COLO668 (cell line): ENCODE data around the gene GAS2L2.

Experiments used
- DNase-seq: peaks from one replicate; lab custom pipeline; 2025; ENCODE audit not compliant: unreplicated experiment; lab: John Stamatoyannopoulos, UW

The GAS2L2 gene

DNA sequence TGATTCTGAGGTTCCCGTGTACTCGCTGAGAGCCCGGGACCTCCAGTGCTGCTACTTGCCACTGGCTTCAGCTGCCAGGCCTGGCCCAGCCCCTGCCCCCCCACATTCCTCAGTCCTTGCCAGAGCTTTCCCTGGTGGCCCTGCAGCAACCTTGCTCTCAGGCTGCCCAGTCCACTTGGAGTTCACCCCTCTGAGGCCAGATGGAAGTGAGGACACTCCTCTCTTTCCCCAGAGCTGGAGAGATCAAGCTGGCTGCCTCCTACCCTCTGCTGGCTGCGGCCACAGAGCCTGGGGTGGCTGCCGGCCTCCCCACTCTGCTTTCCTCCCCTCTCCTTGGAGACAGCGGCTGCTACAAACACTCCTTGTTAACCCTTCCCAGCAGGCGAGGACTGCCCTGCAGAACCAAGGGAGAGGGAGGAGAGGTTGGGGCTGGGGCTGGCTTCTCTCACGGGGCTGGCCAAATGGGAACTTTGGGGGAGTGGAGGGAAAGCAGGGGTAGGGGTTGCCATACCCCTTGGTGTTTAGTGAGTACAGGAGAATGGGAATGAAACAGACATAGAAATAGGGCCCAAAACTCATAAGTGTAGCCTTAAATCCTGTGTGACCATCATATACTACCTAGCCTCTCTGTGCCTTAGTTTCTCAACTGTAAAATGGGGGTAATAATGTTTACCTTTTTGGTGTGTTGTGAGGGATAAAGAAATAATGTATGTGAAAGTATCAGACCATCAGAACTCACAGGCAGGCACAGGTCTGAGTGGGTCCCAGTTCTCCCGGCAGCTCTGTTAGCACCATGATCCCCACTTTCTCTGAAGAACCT, at the start of gene GAS2L2:
Gene GAS2L2, minus strand, starts transcription at position 295 of the 820 bp plus-strand sequence. CDS start 389 bp downstream, outside the sequence.
- DNase-seq: no peak

DNA sequence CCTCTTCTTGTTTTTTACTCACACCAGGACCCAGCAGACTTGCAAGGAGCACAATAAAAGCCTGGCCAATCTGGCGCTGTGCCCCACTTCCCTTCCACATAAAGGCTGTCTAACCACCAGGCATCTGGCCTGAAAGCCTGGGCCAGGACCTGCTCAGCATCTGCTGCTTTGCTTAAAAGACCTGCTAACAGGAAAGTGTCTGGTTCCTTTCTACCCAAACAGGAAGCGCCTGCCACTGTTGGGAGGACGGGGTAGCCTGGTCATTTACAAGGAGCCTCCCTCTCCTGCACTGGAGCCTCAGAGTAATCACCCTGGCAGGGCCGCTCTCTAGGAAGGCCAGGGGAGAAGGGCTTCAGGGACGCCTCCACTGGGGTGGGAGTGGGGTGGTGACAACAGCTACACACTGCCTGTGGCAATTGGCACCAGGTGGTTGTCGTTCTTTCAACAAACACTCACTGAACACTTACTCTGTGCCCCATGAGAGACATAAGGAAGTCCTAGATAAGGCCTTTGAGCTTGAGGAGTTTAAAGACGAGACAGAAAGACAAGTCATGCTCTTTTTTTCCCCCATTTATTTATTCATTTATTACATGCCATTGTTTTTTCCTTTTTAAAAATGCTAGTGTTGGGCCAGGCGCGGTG, 48.7 kb upstream of the GAS2L2 start:
- no peak for DNase-seq

DNA sequence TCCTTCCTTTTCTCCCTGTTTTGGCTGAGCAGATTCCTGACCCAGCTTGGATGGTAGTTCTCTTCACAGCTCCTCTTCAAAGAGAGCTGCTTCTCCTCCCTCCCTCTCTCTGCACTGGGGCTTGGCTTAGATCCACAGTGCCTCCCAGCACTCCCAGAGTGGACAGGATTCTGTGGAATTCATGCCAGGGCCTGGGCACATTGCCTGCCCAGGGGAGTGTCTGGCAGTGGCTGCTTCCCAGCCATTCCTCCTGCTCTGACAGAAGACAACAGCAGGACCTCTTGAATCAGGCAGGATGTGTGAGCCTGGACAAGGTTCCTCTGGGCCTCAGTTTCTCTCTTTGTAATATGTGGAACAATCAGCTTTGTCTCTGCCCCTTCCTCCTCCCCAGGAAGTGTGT, 46.9 kb upstream of the GAS2L2 start:
- no peak for DNase-seq

DNA sequence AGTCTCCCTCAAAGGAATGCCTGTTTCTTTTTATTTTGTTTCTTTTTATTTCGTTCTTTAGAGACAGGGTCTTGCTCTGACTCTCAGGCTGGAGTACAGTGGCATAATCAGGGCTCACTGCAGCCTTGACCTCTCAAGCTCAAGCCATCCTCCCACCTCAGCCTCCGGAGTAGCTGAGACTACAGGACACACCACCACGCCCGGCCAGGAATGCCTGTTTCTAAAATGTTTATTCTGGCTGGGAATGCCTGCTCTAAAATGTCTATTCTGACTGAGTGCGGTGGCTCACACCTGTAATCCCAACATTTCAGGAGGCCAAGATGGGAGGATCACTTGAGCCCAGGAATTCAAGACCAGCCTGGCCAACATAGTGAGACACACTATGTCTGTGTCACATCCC, 44.9 kb upstream of the GAS2L2 start:
- DNase-seq: no peak

DNA sequence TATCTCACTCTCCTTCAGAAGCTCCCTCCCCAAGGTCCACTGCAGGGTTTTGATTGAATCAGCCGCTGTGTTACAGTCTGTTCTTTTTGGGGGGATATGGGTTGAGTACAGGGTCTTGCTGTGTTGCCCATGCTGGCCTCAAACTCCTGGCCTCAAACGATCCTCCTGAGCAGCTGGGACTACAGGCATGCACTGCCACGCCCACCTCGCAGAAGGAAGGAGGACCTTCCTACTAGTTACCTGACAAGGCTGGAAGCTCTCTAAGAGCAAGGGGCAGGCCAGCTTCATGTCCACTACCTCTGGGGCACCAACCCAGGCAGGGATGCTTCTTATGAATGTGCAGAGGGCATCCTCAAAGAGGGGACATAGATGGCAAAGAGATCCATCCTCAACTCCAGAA, 44.3 kb upstream of the GAS2L2 start:
- no peak for DNase-seq

DNA sequence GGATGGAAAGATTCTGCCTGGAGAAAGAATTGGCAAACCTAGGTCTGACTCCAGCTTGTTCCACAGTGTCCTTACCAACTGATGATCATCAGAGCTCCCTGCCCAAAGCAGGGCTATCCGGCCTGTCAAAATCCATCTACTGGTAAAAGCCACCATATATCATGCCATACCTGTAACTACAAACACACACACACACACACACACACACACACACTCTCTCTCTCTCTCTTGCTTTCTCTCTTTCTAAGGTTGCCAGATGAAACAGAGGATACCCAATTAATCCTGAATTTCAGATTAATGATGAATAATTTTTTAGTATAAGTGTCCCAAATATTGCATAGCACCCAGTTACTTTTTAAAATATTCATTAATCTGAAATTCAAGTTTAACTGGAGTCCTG, 43.9 kb upstream of the GAS2L2 start:
- DNase-seq: no peak

DNA sequence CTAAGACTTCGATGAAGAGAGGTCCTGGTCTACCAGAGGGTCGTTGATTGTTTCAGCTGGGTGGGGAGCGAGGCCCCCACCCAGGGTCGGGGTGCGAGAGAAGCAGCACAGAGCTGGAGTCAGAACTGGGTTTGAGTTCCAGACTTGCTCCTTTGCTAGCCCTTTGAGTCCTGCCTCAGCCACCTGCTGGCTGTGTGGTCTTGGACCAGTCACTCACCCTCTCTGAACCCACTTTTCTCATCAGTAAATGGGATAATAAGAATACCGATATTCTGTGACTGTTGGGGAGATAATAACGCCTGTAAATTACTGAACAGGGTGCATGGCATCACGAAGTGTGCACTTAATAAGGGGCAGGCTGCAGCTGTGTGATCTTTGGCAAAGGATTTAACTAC, 42.8 kb upstream of the GAS2L2 start:
- no peak for DNase-seq

DNA sequence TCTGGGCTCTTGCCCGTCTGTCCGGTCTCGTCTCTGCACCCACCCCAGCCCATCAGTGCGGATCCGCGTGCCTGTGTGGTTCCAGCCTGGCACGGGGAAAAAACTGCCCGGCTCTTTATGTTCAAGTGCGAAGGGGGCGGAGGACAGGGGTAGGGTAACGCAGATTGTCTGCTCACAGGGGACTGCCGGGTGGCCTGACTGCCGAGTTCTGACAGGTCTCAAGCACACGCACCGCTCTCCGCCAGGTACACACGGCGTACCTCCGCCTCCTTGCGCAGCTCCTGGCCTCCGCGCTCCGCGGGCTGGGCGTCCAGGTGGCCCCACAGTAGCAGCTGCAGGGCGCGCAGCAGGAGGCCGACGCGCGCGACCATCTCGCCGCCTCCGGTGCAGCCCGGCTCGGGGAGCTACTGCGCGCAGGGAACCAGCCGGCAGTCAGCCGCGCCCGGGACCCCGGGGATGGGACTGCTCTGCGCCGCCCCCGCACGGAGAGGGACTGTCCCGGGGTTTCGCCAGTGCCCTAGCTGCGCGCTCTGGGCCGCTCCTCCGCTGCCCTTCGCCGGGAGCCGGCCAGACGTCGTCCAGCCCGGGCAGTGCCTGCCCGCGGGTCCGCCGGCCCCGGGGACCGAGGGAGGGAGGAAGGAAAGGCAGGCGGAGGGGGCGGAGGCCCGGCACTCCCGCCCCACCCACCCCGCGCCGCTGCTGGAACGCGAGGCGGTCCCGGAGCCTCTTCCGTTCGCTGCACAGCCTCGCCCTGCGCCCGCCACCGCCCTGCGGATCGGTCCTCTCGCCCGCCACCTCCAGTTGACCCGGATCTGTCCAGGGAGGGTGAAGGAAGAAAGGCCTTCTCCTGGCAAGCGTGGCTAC, 42.2 kb upstream of the GAS2L2 start, which contains the start of gene MMP28:
Gene MMP28, minus strand, starts transcription at position 635 of the 864 bp plus-strand sequence. Its CDS starts 264 bp downstream, at position 371.
- peak; percentile 65 for DNase-seq

DNA sequence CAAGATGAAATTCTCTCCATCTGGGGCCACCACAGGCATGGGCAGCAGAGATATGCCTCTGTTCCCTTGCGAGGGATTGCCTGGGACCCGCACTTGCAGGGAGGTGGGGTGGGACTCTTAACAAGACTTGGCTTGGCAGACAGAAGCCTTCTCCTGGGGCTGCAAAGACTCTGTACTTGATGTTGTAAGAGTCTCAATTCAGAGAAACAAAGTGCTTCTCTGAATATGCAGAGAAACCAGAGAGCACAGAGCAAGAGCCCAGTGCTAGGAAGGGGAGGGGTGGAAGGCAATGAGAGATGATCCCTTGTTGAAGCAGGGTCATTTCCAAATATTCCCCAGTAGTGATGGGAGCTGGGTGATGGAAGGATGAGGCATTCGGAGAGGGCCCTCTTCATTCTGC, 40.2 kb upstream of the GAS2L2 start:
- no peak for DNase-seq

DNA sequence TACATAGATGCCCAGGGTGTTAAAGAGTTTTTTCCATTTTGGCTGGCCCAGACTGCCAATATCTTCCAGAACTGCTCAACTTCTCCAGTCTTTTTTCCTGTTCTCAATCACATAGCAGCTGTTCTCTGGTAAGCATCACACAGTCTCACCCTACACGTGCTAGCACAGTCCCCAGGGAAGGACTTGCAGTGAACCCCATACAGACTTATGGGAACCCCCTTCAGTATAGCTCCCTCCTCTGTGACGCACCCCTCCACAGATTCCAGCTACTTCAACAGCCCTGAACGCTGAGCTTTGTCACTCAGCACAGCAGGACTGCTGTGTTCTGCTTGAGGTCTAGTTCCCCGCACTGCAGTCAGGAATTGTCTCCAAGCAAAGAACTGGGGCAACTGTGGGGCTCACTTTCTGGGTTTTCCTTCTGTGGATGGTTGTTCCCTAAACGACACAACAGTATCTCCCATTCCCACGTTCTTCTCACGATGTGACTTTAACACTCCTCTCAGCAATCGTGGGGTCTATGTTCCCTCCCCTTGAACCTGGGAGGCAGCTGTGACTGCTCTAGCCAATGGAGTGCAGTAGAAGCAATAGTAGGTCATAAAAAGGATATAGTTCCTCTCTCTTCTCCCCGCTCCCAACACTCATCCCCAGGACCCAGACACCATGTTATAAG, 38.8 kb upstream of the GAS2L2 start:
- no peak for DNase-seq

DNA sequence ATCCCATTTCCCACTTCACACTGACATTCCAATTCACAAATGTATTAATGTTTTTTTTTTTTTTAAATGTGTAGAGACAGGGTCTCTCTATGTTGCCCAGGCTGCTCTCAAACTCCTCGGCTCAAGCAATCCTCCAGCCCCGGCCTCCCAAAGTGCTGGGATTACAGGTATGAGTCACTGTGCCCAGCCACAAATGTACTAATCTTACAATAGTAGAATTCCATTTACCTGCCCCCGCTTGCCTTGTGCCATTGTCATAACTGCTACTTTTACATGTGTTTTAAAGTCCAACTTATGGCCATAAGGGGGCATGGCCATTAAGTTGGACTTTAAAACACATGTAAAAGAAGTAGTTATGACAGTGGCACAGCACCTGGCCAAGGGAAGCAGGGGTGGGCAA, 37.8 kb upstream of the GAS2L2 start:
- DNase-seq: no peak

DNA sequence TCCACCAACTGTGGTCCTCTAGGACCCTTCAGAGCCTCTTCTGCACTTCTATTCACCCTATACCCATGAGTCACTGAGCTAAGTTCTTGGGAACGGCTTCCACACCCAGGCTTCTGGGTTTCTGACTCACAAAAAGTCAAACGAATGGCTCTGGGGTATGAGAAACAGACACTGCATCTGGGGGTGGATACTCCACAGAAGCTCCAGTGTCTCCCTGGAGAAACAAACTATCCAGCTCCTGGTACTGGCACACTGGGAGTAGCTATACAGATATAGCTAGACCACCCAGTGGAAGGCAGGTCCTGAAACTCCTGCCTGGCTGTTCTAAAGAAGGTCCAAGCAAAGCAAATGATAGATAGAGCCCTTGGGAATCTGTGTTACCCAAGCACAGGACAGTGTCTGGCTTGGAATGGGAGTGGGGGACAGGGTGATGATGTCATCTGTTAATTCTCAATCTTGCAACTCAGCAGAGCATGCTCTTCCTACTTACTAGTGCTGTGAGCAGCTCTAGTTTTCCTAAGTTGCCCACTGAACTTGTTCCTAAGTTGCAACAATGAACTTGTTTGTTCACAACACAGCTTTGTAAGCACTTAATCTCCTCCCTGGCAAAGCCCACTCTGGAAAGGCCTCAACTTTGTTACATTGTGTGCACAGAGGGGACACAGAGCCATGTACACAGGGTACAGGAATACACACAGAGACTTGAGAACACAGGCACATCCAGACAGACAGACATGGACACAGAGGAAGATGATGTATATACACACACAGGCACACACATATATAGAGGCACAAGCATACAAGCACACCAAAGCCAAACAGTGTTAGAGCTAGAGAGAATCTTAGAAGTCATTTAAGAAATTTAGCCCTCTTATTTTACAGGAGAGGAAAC, 35.7 kb upstream of the GAS2L2 start:
- no peak for DNase-seq

DNA sequence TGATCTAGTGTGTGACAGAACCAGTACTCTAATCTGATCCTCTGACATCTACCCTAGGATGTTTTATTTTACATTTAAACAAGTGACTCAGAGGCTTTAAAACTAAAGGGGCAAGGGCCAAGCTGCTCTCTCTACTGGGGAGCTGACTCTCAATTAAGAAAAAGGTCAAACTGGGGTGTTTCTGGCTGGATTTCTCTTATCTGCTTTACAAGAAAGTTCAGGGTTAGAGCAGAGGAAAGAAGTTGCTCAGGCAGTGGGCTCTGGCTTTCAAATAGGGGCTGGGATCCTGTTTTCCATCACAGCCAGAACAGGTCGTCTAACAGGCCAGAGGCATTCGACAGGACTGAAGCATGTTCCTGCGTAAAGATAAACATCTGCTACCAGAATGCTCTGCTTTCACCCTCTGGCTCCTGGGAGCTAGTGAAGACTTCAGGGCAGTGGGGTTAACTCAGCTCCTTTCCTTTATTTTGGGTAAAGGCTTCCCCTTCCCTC, 33.9 kb upstream of the GAS2L2 start:
- DNase-seq: no peak

DNA sequence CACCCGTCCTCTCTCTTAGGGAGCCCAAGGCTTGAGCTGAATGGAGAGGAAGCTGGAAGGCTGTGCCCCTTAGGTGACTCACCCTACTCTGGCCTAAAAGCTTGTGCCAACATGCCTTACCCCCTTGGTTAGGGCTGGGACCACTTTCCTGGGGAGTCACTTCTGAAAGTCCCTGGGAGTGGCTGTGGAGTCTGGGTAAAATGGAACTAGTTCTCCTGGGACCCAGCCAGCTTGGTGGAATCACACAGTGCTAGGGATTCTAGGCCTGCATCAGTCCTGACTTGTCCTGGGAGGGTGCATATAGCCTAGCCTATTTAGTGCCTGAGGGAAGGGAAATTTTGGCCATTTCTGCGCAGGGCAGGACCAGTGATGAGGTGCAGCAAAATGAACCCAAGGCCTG, 31.9 kb upstream of the GAS2L2 start:
- DNase-seq: no peak

DNA sequence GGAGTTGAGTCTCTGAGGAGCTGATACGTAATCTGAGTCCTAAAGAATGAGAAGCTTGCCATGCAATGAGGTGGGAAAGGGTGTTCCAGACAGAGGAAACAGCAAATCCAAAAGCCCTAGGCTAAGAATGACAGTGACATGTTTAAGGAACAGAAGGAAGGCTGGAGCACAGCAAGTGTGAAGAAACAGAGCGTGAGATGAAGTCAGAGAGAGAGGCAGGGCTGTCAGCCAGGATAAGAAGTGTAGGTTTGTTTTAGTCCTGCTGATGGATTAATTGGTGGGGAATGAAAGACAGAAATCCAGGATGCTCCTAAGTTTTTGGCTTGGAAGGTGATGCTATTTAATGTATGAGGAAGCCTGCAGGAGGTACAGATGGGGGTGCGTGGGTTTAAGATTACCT, 27.9 kb upstream of the GAS2L2 start:
- DNase-seq: no peak

DNA sequence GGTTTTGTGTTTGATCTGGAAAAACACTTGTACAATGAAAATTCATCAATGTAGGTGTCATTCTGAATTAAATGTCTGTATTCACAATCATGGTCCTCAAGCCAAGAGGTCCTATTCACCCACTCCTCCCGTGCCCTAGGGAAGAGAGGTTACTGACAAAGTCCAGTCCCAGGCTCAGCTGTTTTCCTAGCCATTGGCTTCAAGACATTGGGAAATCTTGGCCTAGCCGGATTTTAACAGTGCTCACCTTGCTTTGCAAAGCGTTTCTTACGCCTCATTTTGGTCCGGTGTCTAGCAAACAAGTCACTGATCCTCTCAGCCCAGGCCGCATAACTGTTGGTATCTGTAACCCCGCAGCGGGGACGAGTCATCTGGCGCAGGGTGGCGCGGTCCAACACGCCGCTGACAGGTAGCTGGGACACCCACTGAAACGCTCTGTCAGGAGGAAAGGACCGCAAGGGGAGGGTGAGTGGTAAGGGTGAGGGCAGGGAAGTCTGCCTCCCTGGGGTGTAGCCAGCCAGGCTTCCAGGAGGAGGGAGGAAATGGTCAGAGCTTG, 25.7 kb upstream of the GAS2L2 start:
- no peak for DNase-seq

DNA sequence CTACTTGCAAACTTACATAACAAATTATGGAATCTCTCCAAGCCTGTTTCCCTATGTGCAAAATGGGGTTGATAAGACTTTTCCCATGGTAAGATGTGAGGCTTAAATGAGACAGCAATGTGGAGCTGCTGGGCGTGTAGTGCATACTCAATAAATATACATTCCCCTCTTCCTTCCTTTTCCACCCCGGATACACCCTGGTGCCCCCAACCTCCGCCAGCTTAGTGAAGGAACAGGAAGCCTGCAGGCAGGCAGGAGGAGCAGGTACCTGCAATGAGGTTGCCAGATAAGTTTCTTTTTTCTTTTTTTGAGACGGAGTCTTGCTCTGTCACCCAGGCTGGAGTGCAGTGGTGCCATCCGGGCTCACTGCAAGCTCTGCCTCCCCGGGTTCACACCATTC, 22.5 kb upstream of the GAS2L2 start:
- DNase-seq: no peak

DNA sequence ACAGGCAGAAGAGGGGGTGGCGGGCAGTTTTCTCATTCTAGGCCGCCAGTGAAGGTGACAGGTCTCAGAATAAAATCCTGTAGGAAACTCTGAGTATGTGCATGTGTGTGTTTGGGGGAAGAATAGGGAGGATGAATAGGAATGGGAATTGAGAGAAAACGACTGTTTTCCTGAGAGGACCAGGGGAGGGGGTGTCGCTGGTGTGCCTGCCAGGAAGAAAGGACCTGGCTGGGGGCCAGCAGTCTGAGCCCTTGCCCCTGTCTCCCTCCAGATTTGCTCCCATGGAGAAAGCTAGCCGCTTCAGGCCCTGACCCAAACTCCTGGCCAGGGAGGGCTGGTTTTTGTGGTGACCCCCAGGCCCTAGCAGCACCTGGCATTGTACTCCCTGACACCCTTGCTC, 22.0 kb upstream of the GAS2L2 start:
- no peak for DNase-seq

DNA sequence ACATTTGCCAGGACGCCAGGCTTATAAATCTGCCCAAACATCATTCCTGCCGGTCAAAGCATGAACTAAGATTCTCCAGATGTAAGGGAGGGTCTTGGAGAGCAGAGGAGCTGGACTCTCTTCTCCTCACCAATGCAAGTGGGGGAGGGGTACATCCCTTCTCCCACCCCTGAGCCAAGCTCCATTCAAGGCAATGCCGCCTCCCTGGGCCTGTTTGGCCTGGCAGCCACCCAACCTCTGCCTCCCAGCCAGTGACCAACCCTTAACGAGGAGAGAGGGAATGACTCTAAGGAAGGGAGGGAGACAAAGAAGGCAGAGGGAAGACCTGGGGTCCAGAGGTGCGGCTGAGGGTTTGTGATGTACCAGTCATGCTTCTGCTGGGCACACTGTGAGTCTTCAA, 21.5 kb upstream of the GAS2L2 start:
- DNase-seq: no peak
